Measurements from ENCODE around the gene NXPH1.

GRCh38 chr7:8592167-8592566 lies 158.8 kb downstream of the NXPH1 start:
- no peak for TF ChIP-seq CTCF (IDR thresholded peaks at IDR 0.05; ENCODE audit: low read length)
- TF ChIP-seq EZH2 (IDR thresholded peaks at IDR 0.05; ENCODE audit: borderline replicate concordance, low read length) = no peak

Data from OCI-LY1 (cell line).